IMR-90 (cell line): ENCODE measurements around the gene THAP9. TPM values are rescaled to one million over a fixed set of nuclear protein-coding genes. Genes with fewer than 3 reads are reported as not detected.

Experiments used
- ATAC-seq: fragments of 200-7000 bp; cut with Tn5 transposase; 2 replicates; pipeline ENCODE4 v1.9.1; 2020; ENCODE audit warnings: low read depth, mild to moderate bottlenecking, moderate library complexity
- BruUV-seq: library from RNA; stranded (reverse); fragments of 400-500 nt; replicated peaks from 2 replicates; lab custom pipeline; 2021; lab: Mats Ljungman, UMichigan
- CTCF ChIA-PET: fragments of 300-600 bp; formaldehyde crosslinking; extraction: SDS; loops from one replicate; lab custom pipeline; 2021; ENCODE audit warnings: antibody characterized with exemption; lab: Yijun Ruan, JAX
- POLR2A ChIA-PET: fragments of 300-600 bp; sonication (Branson Sonifier 250); formaldehyde crosslinking; loops from one replicate; lab custom pipeline; 2022; ENCODE audit warnings: antibody characterized with exemption; ENCODE audit not compliant: unreplicated experiment; lab: Charles Lee
- DNase-seq: peaks from one replicate; pipeline ENCODE4 v3.0.0; 2013
- H2AFZ ChIP-seq: replicated peaks from 2 replicates; pipeline ENCODE3; 2013; ENCODE audit warnings: low read length, mild to moderate bottlenecking; ENCODE audit not compliant: poor library complexity
- H2AK5ac ChIP-seq: 2 replicates; pipeline ENCODE4 v1.6.1; 2013; ENCODE audit warnings: low read depth, low read length, inconsistent platforms
- H2AK9ac ChIP-seq: replicated peaks from 2 replicates; pipeline ENCODE3; 2013; ENCODE audit warnings: mild to moderate bottlenecking, low read depth, low read length, moderate library complexity; ENCODE audit not compliant: poor library complexity
- H2BK120ac ChIP-seq: 2 replicates; pipeline ENCODE4 v1.6.1; 2013; ENCODE audit warnings: low read depth, low read length, inconsistent platforms
- H2BK15ac ChIP-seq: 3 replicates; pipeline ENCODE4 v1.6.1; 2013; ENCODE audit warnings: low read depth, low read length, inconsistent platforms
- H2BK20ac ChIP-seq: 2 replicates; pipeline ENCODE4 v1.6.1; 2013; ENCODE audit warnings: low read depth, mild to moderate bottlenecking, inconsistent platforms, low read length, moderate library complexity
- H2BK5ac ChIP-seq: 2 replicates; pipeline ENCODE4 v1.6.1; 2013; ENCODE audit warnings: mild to moderate bottlenecking, low read depth, low read length, inconsistent platforms; ENCODE audit not compliant: poor library complexity, severe bottlenecking
- H3K14ac ChIP-seq: replicated peaks from 2 replicates; pipeline ENCODE4 v1.6.1; 2013; ENCODE audit warnings: low read depth, low read length, inconsistent platforms
- H3K18ac ChIP-seq: 2 replicates; pipeline ENCODE4 v1.6.1; 2013; ENCODE audit warnings: low read depth, low read length, control low read depth
- H3K23ac ChIP-seq: 2 replicates; pipeline ENCODE4 v1.6.1; 2013; ENCODE audit warnings: low read depth, low read length, inconsistent platforms
- H3K27ac ChIP-seq: 2 replicates; pipeline ENCODE4 v1.5.1; 2013; ENCODE audit warnings: mild to moderate bottlenecking, control low read depth, low read length; ENCODE audit not compliant: insufficient read depth
- H3K27me3 ChIP-seq: 2 replicates; pipeline ENCODE4 v1.6.1; 2013; ENCODE audit warnings: low read length; ENCODE audit not compliant: control insufficient read depth, insufficient read depth
- H3K36me3 ChIP-seq: 2 replicates; pipeline ENCODE4 v1.6.1; 2013; ENCODE audit warnings: low read length, mixed read lengths; ENCODE audit not compliant: control insufficient read depth, insufficient read depth
- H3K4ac ChIP-seq: 2 replicates; pipeline ENCODE4 v1.6.1; 2013; ENCODE audit warnings: low read depth, low read length, inconsistent platforms
- H3K4me1 ChIP-seq: 2 replicates; pipeline ENCODE4 v1.6.1; 2013; ENCODE audit warnings: low read length, mixed read lengths; ENCODE audit not compliant: control insufficient read depth, insufficient read depth
- H3K4me2 ChIP-seq: 2 replicates; pipeline ENCODE4 v1.6.1; 2013; ENCODE audit warnings: low read depth, mild to moderate bottlenecking, control low read depth, low read length, moderate library complexity
- H3K4me3 ChIP-seq: 2 replicates; pipeline ENCODE4 v1.5.1; 2013; ENCODE audit warnings: low read depth, mild to moderate bottlenecking, control low read depth, low read length, moderate library complexity; ENCODE audit not compliant: insufficient read depth
- H3K56ac ChIP-seq: 2 replicates; pipeline ENCODE4 v1.6.1; 2013; ENCODE audit warnings: low read length, inconsistent platforms; ENCODE audit not compliant: insufficient read depth; ENCODE audit errors: extremely low read depth
- H3K79me1 ChIP-seq, 2 experiments: 2 replicates each; pipeline ENCODE4 v1.6.1; 2013; ENCODE audit warnings: low read length in 2 of 2, inconsistent platforms in 1 of 2, low read depth in 1 of 2
- H3K9ac ChIP-seq: 2 replicates; pipeline ENCODE4 v1.6.1; 2013; ENCODE audit warnings: low read depth, low read length, control low read depth
- H3K9me1 ChIP-seq: 2 replicates; pipeline ENCODE4 v1.6.1; 2013; ENCODE audit warnings: low read length, inconsistent platforms; ENCODE audit not compliant: insufficient read depth
- H3K9me3 ChIP-seq: 2 replicates; pipeline ENCODE4 v1.6.1; 2013; ENCODE audit warnings: low read length; ENCODE audit not compliant: control insufficient read depth, insufficient read depth
- H4K20me1 ChIP-seq: 2 replicates; pipeline ENCODE4 v1.6.1; 2013; ENCODE audit warnings: low read length, inconsistent platforms; ENCODE audit not compliant: insufficient read depth
- H4K5ac ChIP-seq: 2 replicates; pipeline ENCODE4 v1.6.1; 2013; ENCODE audit warnings: mild to moderate bottlenecking, low read depth, low read length, control low read depth
- H4K8ac ChIP-seq, 2 experiments: 2 replicates each; pipeline ENCODE4 v1.6.1; 2013; ENCODE audit warnings: low read depth in 2 of 2, low read length in 2 of 2, control low read depth in 1 of 2, inconsistent platforms in 1 of 2
- H4K91ac ChIP-seq: 2 replicates; pipeline ENCODE4 v1.6.1; 2013; ENCODE audit warnings: low read depth, low read length, inconsistent platforms; ENCODE audit not compliant: insufficient read depth
- CEBPB ChIP-seq: IDR thresholded peaks from 2 replicates; pipeline ENCODE4 v1.6.1; 2012; ENCODE audit warnings: low read depth, low read length, improper control_type of control experiment
- CHD1 ChIP-seq: IDR thresholded peaks from 2 replicates; pipeline ENCODE4 v1.6.1; 2012; ENCODE audit warnings: low read depth, low read length, improper control_type of control experiment
- FOS ChIP-seq: fragments of 150-350 bp; IDR thresholded peaks from 2 replicates; pipeline ENCODE4 v1.6.1; 2016; ENCODE audit warnings: low read depth, low read length
- WGBS, 2 experiments: methylation state at CpG; one replicate each; pipeline versions ENCODE4 v1.1.5 to v1.1.7; 2013; ENCODE audit warnings: missing lambda C conversion rate in 2 of 2; ENCODE audit not compliant: insufficient read length in 1 of 2; ENCODE audit errors: extremely low coverage in 2 of 2; 5-methylcytosine and 5-hydroxymethylcytosine counted together
- dilution Hi-C: fragments of 300-500 bp; cut with HindIII; formaldehyde crosslinking; loops from one replicate; pipeline ENCODE4 v1.14.3; 2018; ENCODE audit warnings: low sequenced_read_pairs; ENCODE audit not compliant: unreplicated experiment
- in situ Hi-C: fragments of 300-500 bp; cut with MboI; formaldehyde crosslinking; loops from 3 replicates; pipeline ENCODE4 v1.14.3; 2019; ENCODE audit warnings: low sequenced_read_pairs, inconsistent platforms, mixed read lengths
- intact Hi-C: fragments of 100-400 bp; cut with micrococcal nuclease; formaldehyde crosslinking; loops from 2 replicates; pipeline ENCODE4 v1.10.0; 2022
- polyA plus RNA-seq, 3 experiments: library from polyadenylated mRNA; depleted of rRNA; stranded (reverse); fragments of >200 nt; gene quantifications; 2 replicates each; pipeline ENCODE4 v1.2.3, GENCODE V29; 2012; ENCODE audit warnings: low replicate concordance in 1 of 3
- total RNA-seq: library from RNA; depleted of rRNA; stranded (reverse); fragments of >200 nt; gene quantifications from 2 replicates; pipeline ENCODE4 v1.2.3, GENCODE V29; 2012

THAP9 gene
- total and polyA plus RNA-seq, 2 of the 4 experiments (the other 2 are of a cell fraction), result 0.86 to 2.9 TPM

DNA sequence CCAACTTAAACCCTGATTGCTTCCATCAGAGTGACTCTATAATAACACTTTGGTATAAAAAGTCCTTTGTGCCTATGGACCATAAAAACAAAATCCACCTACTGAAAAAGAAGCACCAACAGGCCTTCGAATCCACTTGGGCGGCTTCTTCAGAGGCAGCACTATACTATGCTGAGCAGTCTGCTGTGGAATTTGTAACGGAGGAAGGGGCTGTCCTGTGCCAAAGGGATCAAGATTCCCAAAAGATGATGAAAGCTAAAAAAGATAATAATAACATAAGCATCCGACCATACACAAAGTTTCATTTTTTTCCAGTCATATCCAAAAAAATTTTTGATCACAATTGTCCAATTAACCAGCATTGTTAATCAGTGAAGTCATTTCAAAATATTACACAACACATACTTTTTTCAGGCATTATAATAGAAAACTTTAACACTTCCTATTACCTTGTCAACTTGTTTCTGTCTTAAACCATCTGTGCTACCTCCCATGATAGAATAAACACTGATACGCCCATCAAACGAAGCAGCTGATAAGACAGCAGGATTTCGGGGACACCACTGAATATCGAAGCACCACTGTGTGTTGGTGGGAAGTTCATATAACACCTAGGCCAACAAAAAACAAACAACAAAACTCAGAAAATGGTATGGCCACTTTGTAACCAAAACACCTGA, 33.7 kb upstream of the THAP9 start:
- peaks cover 61% of the 10 kb centered on the region for H3K36me3 ChIP-seq

More for the DNA sequence above, 33.7 kb upstream of the THAP9 start:
- Histone ChIP-seq H3K4me3 (no peak overlapping the region), H3K79me1 (peaks cover 27 to 53% of the 10 kb centered on the region in 2 experiments), H3K4me2 (no peak overlapping the region), H3K18ac (no peak overlapping the region), H2BK20ac (no peak overlapping the region), H4K8ac (peak overlapping the region in 1 of 2 experiments; percentile 31; a peak in 1 of 4 replicates), H2BK5ac (peak overlapping the region; percentile 58), H3K9me3 (no peaks in the 10 kb centered on the region), H4K20me1 (peaks cover 32% of the 10 kb centered on the region), H3K14ac (peak overlapping the region; percentile 63), H2AFZ (no peak overlapping the region), H3K23ac (peak overlapping the region; percentile 38; the same call in 1 of the 2 replicates), H4K91ac (no peak overlapping the region), H2BK15ac (no peak overlapping the region), H3K27me3 (no peaks in the 10 kb centered on the region), H3K56ac (no peak overlapping the region; the same call in 1 of the 2 replicates), H4K5ac (no peak overlapping the region), H2AK5ac (no peak overlapping the region; the same call in 1 of the 2 replicates), H3K4ac (0 out of 2 replicates have a peak overlapping the region, but pooled peaks have one; percentile 25), H3K9me1 (no peaks in the 10 kb centered on the region), H3K27ac (peak overlapping the region; percentile 72; the same call in 1 of the 2 replicates), H2AK9ac (no peak overlapping the region), H3K4me1 (peaks cover 2% of the 10 kb centered on the region), H2BK120ac (no peak overlapping the region), H3K9ac (no peak overlapping the region)
- DNase-seq (peak; percentile 23), ATAC-seq (peak; percentile 30; the same call in 1 of the 2 replicates)
- dilution Hi-C loops (no loop called here), in situ Hi-C loops (no loop called here), intact Hi-C loops (no loop called here)
- no TSS peak for BruUV-seq
- TF ChIP-seq FOS (no peak), CEBPB (peak; percentile 42; the same call in 1 of the 2 replicates), CHD1 (no peak)
- POLR2A ChIA-PET, result interaction anchor here (0.7 kb wide), 1 partner anchor 142 kb away, joined by 3 read pairs; no protein-coding TSS in a partner anchor
- CTCF ChIA-PET, result interaction anchor here (0.6 kb wide), 1 partner anchor 126 kb away, joined by 3 read pairs; no protein-coding TSS in a partner anchor
- WGBS, 2 experiments, result no CpG with 5 or more reads among the region's 8 CpGs
